ENCODE results near the gene CBX4.

Gene CBX4

GRCh38 chr17:79841369-79842135 is 2.3 kb upstream of the CBX4 start:
- DNase-seq (ENCODE audit: low spot score in 2 of 2) = no peak
- in situ Hi-C loops (cut with MboI; ENCODE audit: low sequenced_read_pairs) = no loop called here
- Histone ChIP-seq H3K36me3 (replicated peaks) (peaks cover 7% of the 10 kb centered on the region), H3K27me3 (ENCODE audit: low read depth) (no peaks in the 10 kb centered on the region), H3K4me3 (no peak overlapping the region), H3K4me1 (peaks cover 14% of the 10 kb centered on the region), H3K9me3 (no peaks in the 10 kb centered on the region)

GRCh38 chr17:79840989-79841286 is 1.7 kb upstream of the CBX4 start:
- H3K4me1 ChIP-seq = peaks cover 20% of the 10 kb centered on the region
- H3K4me3 ChIP-seq = no peak overlapping the region
- no peaks in the 10 kb centered on the region for H3K9me3 ChIP-seq
- peaks cover 10% of the 10 kb centered on the region for H3K36me3 ChIP-seq (replicated peaks)
- DNase-seq (ENCODE audit: low spot score in 2 of 2) = no peak
- in situ Hi-C loops (cut with MboI; ENCODE audit: low sequenced_read_pairs) = no loop called here
- H3K27me3 ChIP-seq (ENCODE audit: low read depth) = no peaks in the 10 kb centered on the region

- in situ Hi-C loops (cut with MboI; ENCODE audit: low sequenced_read_pairs) = no loop called here
- Histone ChIP-seq H3K4me1 (peaks cover 23% of the 10 kb centered on the region), H3K4me3 (peak overlapping the region; percentile 46; the same call in 1 of the 2 replicates), H3K9me3 (no peaks in the 10 kb centered on the region), H3K27me3 (ENCODE audit: low read depth) (no peaks in the 10 kb centered on the region), H3K36me3 (replicated peaks) (peaks cover 11% of the 10 kb centered on the region)
- no peak for DNase-seq (ENCODE audit: low spot score in 2 of 2)
Observed at GRCh38 chr17:79840269-79840988, 1.2 kb upstream of the CBX4 start.

DNA sequence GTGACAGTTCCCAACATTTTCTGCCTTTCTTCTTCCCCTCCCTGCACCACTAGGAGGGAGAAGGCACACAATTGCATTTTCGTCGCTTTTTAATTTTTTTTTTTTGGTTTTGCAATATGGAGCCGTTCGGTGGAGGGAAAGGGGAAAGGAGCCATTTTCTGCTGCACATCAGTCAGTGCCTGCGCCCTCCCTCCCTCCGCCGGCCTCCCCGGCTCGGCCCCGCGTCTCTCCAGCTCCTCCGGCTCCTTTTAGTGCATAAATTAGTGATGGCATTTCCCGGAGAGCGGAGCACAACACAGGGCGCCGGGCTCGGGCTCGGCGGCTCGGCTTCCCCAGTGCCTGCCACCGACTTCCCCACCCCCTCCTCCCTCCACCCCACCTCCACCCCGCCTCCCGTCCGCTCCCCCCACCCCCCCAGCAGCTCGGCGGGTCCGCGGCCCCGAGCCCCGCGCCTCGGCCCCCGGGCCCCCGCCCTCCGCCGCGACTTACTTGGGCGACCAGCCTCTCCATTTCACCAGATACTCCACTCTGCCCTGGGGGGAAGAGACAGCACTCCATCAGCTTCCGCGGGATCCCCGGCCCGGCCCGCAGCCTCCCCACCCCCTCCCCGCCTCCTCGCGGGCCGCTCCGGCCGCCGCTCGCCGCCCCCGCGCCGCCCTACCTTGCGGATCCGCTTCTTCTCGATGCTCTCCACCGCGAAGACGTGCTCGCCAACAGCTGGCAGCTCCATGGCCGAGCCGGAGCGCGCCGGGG is 542 bp downstream of the CBX4 start:
- peaks cover 27% of the 10 kb centered on the region for H3K36me3 ChIP-seq (replicated peaks)
- no peaks in the 10 kb centered on the region for H3K27me3 ChIP-seq (ENCODE audit: low read depth)
- no peaks in the 10 kb centered on the region for H3K9me3 ChIP-seq
- H3K4me1 ChIP-seq = peaks cover 17% of the 10 kb centered on the region
- in situ Hi-C loops (cut with MboI; ENCODE audit: low sequenced_read_pairs) = no loop called here
- DNase-seq (ENCODE audit: low spot score in 2 of 2) = peak; percentile 53 to 71
- H3K4me3 ChIP-seq = peak overlapping the region; percentile 64

DNA sequence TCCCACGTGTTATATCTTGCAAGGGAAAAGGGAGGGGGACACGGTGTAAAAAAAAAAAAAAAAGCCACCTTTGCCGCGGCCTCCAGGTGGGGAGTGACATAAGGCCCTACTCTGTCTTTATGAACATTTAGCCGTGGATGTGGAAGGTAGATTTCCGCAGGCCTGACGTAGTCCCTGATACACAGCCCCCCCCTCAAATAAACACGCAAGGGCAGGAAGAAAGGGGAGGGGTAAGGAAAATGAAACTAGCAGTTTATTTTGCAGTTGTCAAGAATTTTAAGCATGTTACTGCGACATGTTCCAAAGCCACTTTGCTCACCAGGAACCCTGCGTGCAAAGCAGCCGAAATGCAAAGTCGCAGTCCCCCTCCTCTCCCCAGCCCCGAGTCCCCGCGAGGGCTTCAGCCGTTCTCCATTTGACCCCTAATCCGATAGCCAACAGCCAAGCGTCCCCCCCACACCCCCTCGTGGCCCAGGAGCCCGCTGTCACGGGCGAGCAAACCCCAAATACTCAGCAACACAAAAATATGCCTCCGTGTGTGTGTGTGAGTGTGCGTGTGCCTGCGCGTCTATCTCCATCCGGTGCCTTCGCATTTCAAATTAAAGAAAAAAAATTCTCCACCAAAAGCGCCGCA is 1.2 kb downstream of the CBX4 start:
- Histone ChIP-seq H3K36me3 (replicated peaks) (peaks cover 33% of the 10 kb centered on the region), H3K4me3 (peak overlapping the region; percentile 64), H3K9me3 (no peaks in the 10 kb centered on the region), H3K27me3 (ENCODE audit: low read depth) (no peaks in the 10 kb centered on the region), H3K4me1 (peaks cover 17% of the 10 kb centered on the region)
- in situ Hi-C loops (cut with MboI; ENCODE audit: low sequenced_read_pairs) = no loop called here
- no peak for DNase-seq (ENCODE audit: low spot score in 2 of 2)

DNA sequence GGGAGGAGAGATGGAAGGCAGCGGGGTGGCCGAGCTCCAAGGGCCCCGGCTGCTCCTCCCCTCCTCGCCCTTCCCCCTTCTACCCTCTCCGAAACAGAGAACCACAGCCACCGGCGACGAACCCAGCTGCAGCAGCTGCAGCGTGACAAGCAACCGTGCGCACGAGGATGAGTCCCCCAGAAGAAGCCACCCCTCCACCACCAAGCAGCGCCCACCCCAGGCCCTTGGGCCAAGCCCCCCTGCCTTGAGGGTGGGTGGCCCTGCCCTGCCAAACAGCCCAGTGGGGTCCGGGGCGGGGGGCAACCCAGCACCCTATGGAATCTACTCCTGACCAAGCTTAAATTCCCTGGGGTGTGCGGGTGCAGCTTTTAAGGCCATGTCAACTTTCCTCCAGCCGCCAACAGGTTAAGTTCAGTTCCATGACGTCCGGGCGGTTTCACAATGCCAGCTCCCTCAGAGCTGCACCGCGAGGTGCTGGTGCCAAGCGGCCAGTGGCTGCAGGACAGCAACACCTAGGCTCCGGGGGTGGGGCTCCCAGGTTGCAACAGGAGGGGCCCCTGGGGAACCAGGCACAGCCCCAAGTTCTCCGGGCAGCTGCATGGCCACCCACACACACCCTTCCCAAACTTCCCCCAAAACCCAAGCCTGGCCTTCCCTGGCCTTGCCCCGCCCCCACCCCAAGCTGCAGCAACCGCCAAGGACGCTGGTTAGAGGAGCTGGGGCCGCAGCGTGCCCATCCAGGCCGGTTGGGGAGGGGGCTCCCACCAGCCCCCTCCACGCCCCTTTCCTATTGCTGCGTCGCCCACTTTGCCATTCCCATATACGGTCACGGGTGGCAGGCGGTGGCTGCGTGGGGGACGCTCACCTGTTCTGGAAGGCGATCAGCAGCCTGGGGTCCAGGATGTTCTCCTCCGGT is 2.0 kb downstream of the CBX4 start:
- peak; percentile 16 to 76 for DNase-seq (ENCODE audit: low spot score in 2 of 2)
- Histone ChIP-seq H3K4me3 (peak overlapping the region; percentile 64), H3K27me3 (ENCODE audit: low read depth) (no peaks in the 10 kb centered on the region), H3K4me1 (peaks cover 17% of the 10 kb centered on the region), H3K9me3 (no peaks in the 10 kb centered on the region), H3K36me3 (replicated peaks) (peaks cover 33% of the 10 kb centered on the region)
- in situ Hi-C loops (cut with MboI; ENCODE audit: low sequenced_read_pairs) = no loop called here

DNA sequence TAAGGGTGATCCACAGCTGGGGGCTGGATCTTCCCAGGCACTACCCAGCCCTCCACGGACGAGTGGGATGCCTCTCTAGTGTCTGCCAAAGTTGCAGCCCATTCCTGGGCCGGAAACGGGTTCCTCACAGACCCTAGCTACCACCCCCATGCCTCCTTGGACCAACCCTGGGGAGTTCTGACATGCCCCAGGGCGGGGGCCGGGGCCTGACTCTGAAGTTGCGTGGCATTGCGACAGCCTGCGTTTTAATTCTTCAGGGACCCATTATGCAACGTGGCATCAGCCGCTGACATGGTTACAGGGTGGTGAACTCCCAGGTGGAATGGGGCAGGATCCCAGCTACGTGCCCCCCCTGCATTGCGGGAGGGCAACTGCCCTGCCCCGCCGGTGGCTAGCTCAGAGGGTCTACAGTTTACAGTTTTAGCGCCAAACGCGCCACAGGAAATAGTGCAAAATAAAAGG is 2.7 kb downstream of the CBX4 start:
- Histone ChIP-seq H3K4me3 (peak overlapping the region; percentile 64), H3K27me3 (ENCODE audit: low read depth) (no peaks in the 10 kb centered on the region), H3K4me1 (peaks cover 17% of the 10 kb centered on the region), H3K36me3 (replicated peaks) (peaks cover 33% of the 10 kb centered on the region), H3K9me3 (no peaks in the 10 kb centered on the region)
- DNase-seq (ENCODE audit: low spot score in 2 of 2) = peak in 1 of 2 experiments; percentile 58
- in situ Hi-C loops (cut with MboI; ENCODE audit: low sequenced_read_pairs) = no loop called here

- DNase-seq (ENCODE audit: low spot score in 2 of 2) = peak; percentile 68 to 93
- peaks cover 33% of the 10 kb centered on the region for H3K36me3 ChIP-seq (replicated peaks)
Observed at GRCh38 chr17:79835953-79836509, 3.2 kb downstream of the CBX4 start.

GRCh38 chr17:79835470-79835899 is 3.8 kb downstream of the CBX4 start:
- H3K4me1 ChIP-seq = peaks cover 17% of the 10 kb centered on the region
- H3K27me3 ChIP-seq (ENCODE audit: low read depth) = no peaks in the 10 kb centered on the region
- H3K36me3 ChIP-seq (replicated peaks) = peaks cover 33% of the 10 kb centered on the region
- in situ Hi-C loops (cut with MboI; ENCODE audit: low sequenced_read_pairs) = no loop called here
- H3K4me3 ChIP-seq = peak overlapping the region; percentile 64; the same call in 1 of the 2 replicates
- DNase-seq (ENCODE audit: low spot score in 2 of 2) = peak in 1 of 2 experiments; percentile 28
- no peaks in the 10 kb centered on the region for H3K9me3 ChIP-seq

More at GRCh38 chr17:79835953-79836509, 3.2 kb downstream of the CBX4 start:
- in situ Hi-C loops (cut with MboI; ENCODE audit: low sequenced_read_pairs) = no loop called here
- H3K4me3 ChIP-seq = peak overlapping the region; percentile 64
- no peaks in the 10 kb centered on the region for H3K27me3 ChIP-seq (ENCODE audit: low read depth)
- no peaks in the 10 kb centered on the region for H3K9me3 ChIP-seq
- H3K4me1 ChIP-seq = peaks cover 17% of the 10 kb centered on the region

GRCh38 chr17:79834565-79835469 is 4.4 kb downstream of the CBX4 start:
- in situ Hi-C loops (cut with MboI; ENCODE audit: low sequenced_read_pairs) = no loop called here
- Histone ChIP-seq H3K4me1 (peaks cover 17% of the 10 kb centered on the region), H3K9me3 (no peaks in the 10 kb centered on the region), H3K27me3 (ENCODE audit: low read depth) (no peaks in the 10 kb centered on the region), H3K36me3 (replicated peaks) (peaks cover 33% of the 10 kb centered on the region), H3K4me3 (no peak overlapping the region)
- DNase-seq (ENCODE audit: low spot score in 2 of 2) = peak in 1 of 2 experiments; percentile 57

- Histone ChIP-seq H3K36me3 (replicated peaks) (peaks cover 33% of the 10 kb centered on the region), H3K4me3 (no peak overlapping the region), H3K9me3 (no peaks in the 10 kb centered on the region), H3K4me1 (peaks cover 17% of the 10 kb centered on the region), H3K27me3 (ENCODE audit: low read depth) (no peaks in the 10 kb centered on the region)
- peak in 1 of 2 experiments; percentile 14 for DNase-seq (ENCODE audit: low spot score in 2 of 2)
- in situ Hi-C loops (cut with MboI; ENCODE audit: low sequenced_read_pairs) = no loop called here
Observed at GRCh38 chr17:79833744-79834564, 5.3 kb downstream of the CBX4 start.

All from HAP-1 (cell line).